Left lung (tissue), 10 donors: ENCODE results near the gene MBOAT2. TPM values are rescaled to one million over a fixed set of nuclear protein-coding genes. Genes with fewer than 3 reads are reported as not detected.

Experiments
- ATAC-seq: fragments of 200-7000 bp; cut with Tn5 transposase; one replicate; pipeline ENCODE4 v1.9.1; 2020; ENCODE audit warnings: moderate library complexity
- DNase-seq, 4 donors: peaks; one replicate each; pipeline ENCODE4 v3.0.0-alpha.2; 2013 to 2020
- H3K27ac ChIP-seq, 2 donors: fragments of 200-600 bp; sonication (generic) in 1 of 2; one replicate each; pipeline versions ENCODE4 v1.5.0 to v1.8.0; 2020 to 2021
- H3K27me3 ChIP-seq, 2 donors: fragments of 200-600 bp; sonication (generic) in 1 of 2; one replicate each; pipeline versions ENCODE4 v1.5.0 to v1.8.0; 2020 to 2021
- H3K36me3 ChIP-seq, 2 donors: fragments of 200-600 bp; sonication (generic) in 1 of 2; one replicate each; pipeline versions ENCODE4 v1.5.0 to v1.8.0; 2020 to 2021
- H3K4me1 ChIP-seq, 2 donors: fragments of 200-600 bp; one replicate each; pipeline ENCODE4 v1.8.0; 2021
- H3K4me3 ChIP-seq, 2 donors: fragments of 200-600 bp; sonication (generic) in 1 of 2; one replicate each; pipeline versions ENCODE4 v1.5.0 to v1.8.0; 2020 to 2021; ENCODE audit warnings: mild to moderate bottlenecking in 1 of 2
- H3K9me3 ChIP-seq, 2 donors: fragments of 200-600 bp; sonication (generic) in 1 of 2; one replicate each; pipeline versions ENCODE4 v1.5.0 to v1.8.0; 2020 to 2021
- CTCF ChIP-seq, 2 donors: fragments of 200-600 bp; sonication (generic) in 1 of 2; IDR thresholded peaks; one replicate each; pipeline versions ENCODE4 v1.5.0 to v1.8.0; 2021; ENCODE audit warnings: antibody characterized with exemption in 2 of 2
- intact Hi-C, 2 donors: fragments of 100-400 bp; cut with DNase I; formaldehyde crosslinking; loops; one replicate each; pipeline versions ENCODE4 v1.11.2 to v1.14.2; 2022
- polyA plus RNA-seq, 6 donors: library from polyadenylated mRNA; unstranded; fragments of 120-200 nt; gene quantifications; one replicate each; pipeline ENCODE4 v1.2.1, GENCODE V29; 2013; ENCODE audit not compliant: insufficient read length in 6 of 6
- total RNA-seq, 2 donors: library from RNA; stranded (reverse); fragmentation: NEBNext Ultra II Directional; extraction: Animal tissue kit (Norgen Biotek cat#: 25700); gene quantifications; one replicate each; pipeline ENCODE4 v1.2.1, GENCODE V29; 2021
- donor health status: DM: no; HTN: yes; CAD: no.
- donor health status: DM: no; HTN: no; CAD: no.

MBOAT2 gene
- total and polyA plus RNA-seq, 8 donors = 32.7 to 85.5 (median 62.9) TPM

- no peak for ATAC-seq
- intact Hi-C loops = no loop called here
- no peak for DNase-seq
- no peaks in the 10 kb centered on the region for H3K9me3 ChIP-seq
- H3K4me1 ChIP-seq = no peaks in the 10 kb centered on the region
- H3K4me3 ChIP-seq = no peak overlapping the region
- no peak for TF ChIP-seq CTCF (IDR thresholded peaks at IDR 0.05)
- no peak overlapping the region for H3K27ac ChIP-seq
- no peaks in the 10 kb centered on the region for H3K27me3 ChIP-seq
- no peaks in the 10 kb centered on the region for H3K36me3 ChIP-seq
Observed at GRCh38 chr2:8966123-8966908, 37.2 kb downstream of the MBOAT2 start.

- Histone ChIP-seq H3K27ac (no peak overlapping the region), H3K4me1 (no peaks in the 10 kb centered on the region), H3K4me3 (no peak overlapping the region), H3K27me3 (no peaks in the 10 kb centered on the region), H3K9me3 (no peaks in the 10 kb centered on the region), H3K36me3 (no peaks in the 10 kb centered on the region)
- TF ChIP-seq CTCF (IDR thresholded peaks at IDR 0.05) = no peak
- ATAC-seq = no peak
- DNase-seq = no peak
- intact Hi-C loops = no loop called here
Observed at GRCh38 chr2:8965216-8965969, 38.1 kb downstream of the MBOAT2 start.

- no peak for TF ChIP-seq CTCF (IDR thresholded peaks at IDR 0.05)
- H3K27ac ChIP-seq = no peak overlapping the region
- H3K4me3 ChIP-seq = no peak overlapping the region
- DNase-seq = no peak
- ATAC-seq = no peak
- intact Hi-C loops = no loop called here
- H3K9me3 ChIP-seq = no peaks in the 10 kb centered on the region
- no peaks in the 10 kb centered on the region for H3K27me3 ChIP-seq
- H3K36me3 ChIP-seq = no peaks in the 10 kb centered on the region
- peaks cover 0 to 2% of the 10 kb centered on the region in 2 donors for H3K4me1 ChIP-seq
Observed at GRCh38 chr2:8962890-8963289, 40.6 kb downstream of the MBOAT2 start.

- TF ChIP-seq CTCF (IDR thresholded peaks at IDR 0.05) = no peak
Observed at GRCh38 chr2:8957628-8958027, 45.9 kb downstream of the MBOAT2 start.

GRCh38 chr2:8956774-8957173 lies 46.7 kb downstream of the MBOAT2 start:
- Histone ChIP-seq H3K27me3 (no peaks in the 10 kb centered on the region), H3K27ac (no peak overlapping the region), H3K4me3 (no peak overlapping the region), H3K36me3 (peaks cover 0 to 17% of the 10 kb centered on the region in 2 donors), H3K9me3 (peaks cover 0 to 18% of the 10 kb centered on the region in 2 donors), H3K4me1 (peaks cover 0 to 10% of the 10 kb centered on the region in 2 donors)
- intact Hi-C loops = no loop called here
- ATAC-seq (no peak), DNase-seq (no peak)
- TF ChIP-seq CTCF (IDR thresholded peaks at IDR 0.05) = no peak

More at GRCh38 chr2:8957628-8958027, 45.9 kb downstream of the MBOAT2 start:
- Histone ChIP-seq H3K4me3 (no peak overlapping the region), H3K9me3 (peaks cover 0 to 17% of the 10 kb centered on the region in 2 donors), H3K4me1 (peaks cover 0 to 10% of the 10 kb centered on the region in 2 donors), H3K27me3 (no peaks in the 10 kb centered on the region), H3K27ac (peak overlapping the region in 1 of 2 donors; percentile 7), H3K36me3 (peaks cover 0 to 17% of the 10 kb centered on the region in 2 donors)
- DNase-seq (no peak), ATAC-seq (no peak)
- intact Hi-C loops = no loop called here
